ENCODE results near the gene ZNF598.

Gene ZNF598

DNA sequence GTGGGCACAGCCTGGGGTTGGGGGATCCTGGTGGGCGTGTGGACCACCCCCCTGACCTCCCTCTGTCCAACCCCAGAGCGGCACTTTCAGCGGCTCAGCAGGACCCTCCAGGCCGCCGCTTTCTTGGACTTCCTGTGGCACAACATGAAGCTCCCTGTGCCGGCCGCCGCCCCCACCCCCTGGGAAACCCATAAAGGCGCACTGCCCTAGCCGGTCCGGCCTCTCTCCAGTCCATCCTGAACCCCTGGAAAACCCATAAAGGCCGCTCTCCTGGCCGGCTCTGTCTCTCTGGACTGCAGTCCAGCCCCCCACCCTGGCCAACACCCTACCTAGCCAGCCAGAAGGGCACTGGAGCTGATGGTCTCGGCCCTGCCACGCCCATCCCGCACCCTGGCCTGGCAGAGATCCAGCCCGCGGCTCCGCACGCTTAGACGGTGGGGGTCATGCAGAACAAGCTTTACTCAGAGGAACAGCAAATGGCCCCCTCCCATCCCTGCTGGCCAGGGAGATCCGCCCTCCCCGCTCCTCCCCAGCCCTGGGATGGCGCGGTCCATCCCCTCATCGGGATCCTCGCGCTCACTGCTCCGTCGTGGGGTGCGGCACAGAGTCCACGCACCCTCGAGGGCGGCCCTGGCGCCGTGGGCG lies 31.0 kb downstream of the ZNF598 start:
- no peak overlapping the region for H3K4me3 ChIP-seq (ENCODE audit: insufficient read depth, low read length, poor library complexity, severe bottlenecking)
- no peaks in the 10 kb centered on the region for H4K20me1 ChIP-seq (ENCODE audit: low read depth, low read length)
- no peaks in the 10 kb centered on the region for H3K36me3 ChIP-seq (ENCODE audit: low read length)

GRCh38 chr16:1977875-1978268 lies 31.7 kb downstream of the ZNF598 start:
- Histone ChIP-seq H3F3A (ENCODE audit: insufficient read depth) (no peaks in the 10 kb centered on the region), H3K36me3 (ENCODE audit: low read length) (no peaks in the 10 kb centered on the region), H2AFZ (ENCODE audit: low read depth, low read length, severe bottlenecking) (no peak overlapping the region), H3K4me3 (ENCODE audit: insufficient read depth, low read length, poor library complexity, severe bottlenecking) (no peak overlapping the region), H3K79me2 (ENCODE audit: insufficient read depth, low read length) (peaks cover 10% of the 10 kb centered on the region), H3K4me2 (ENCODE audit: low read depth, low read length, poor library complexity, severe bottlenecking) (no peak overlapping the region), H3K27ac (ENCODE audit: low read depth, low read length) (no peak overlapping the region), H3K27me3 (ENCODE audit: low read length) (no peaks in the 10 kb centered on the region), H3K9me2 (replicated peaks; ENCODE audit: insufficient read depth, low read length) (no peaks in the 10 kb centered on the region), H4K20me1 (ENCODE audit: low read depth, low read length) (no peaks in the 10 kb centered on the region), H3K9me3 (ENCODE audit: insufficient read depth, low read length) (no peaks in the 10 kb centered on the region), H3K9ac (ENCODE audit: low read length) (no peak overlapping the region)
- TF ChIP-seq CTCF (IDR thresholded peaks at IDR 0.05; ENCODE audit: insufficient read depth, low read length, poor library complexity, severe bottlenecking) (no peak), EZH2phosphoT487 (conservative IDR thresholded peaks at IDR 0.05; ENCODE audit: low read length) (no peak)

More for the DNA sequence above, 31.0 kb downstream of the ZNF598 start:
- Histone ChIP-seq H3K9ac (ENCODE audit: low read length) (no peak overlapping the region), H3K79me2 (ENCODE audit: insufficient read depth, low read length) (peaks cover 5% of the 10 kb centered on the region), H3K9me2 (replicated peaks; ENCODE audit: insufficient read depth, low read length) (no peaks in the 10 kb centered on the region), H3F3A (ENCODE audit: insufficient read depth) (no peaks in the 10 kb centered on the region), H3K27ac (ENCODE audit: low read depth, low read length) (no peak overlapping the region), H3K9me3 (ENCODE audit: insufficient read depth, low read length) (no peaks in the 10 kb centered on the region), H3K4me2 (ENCODE audit: low read depth, low read length, poor library complexity, severe bottlenecking) (no peak overlapping the region), H2AFZ (ENCODE audit: low read depth, low read length, severe bottlenecking) (no peak overlapping the region), H3K27me3 (ENCODE audit: low read length) (no peaks in the 10 kb centered on the region)
- TF ChIP-seq CTCF (IDR thresholded peaks at IDR 0.05; ENCODE audit: insufficient read depth, low read length, poor library complexity, severe bottlenecking) (no peak), EZH2phosphoT487 (conservative IDR thresholded peaks at IDR 0.05; ENCODE audit: low read length) (no peak)

GRCh38 chr16:1976951-1977874 lies 32.4 kb downstream of the ZNF598 start:
- Histone ChIP-seq H3K27me3 (ENCODE audit: low read length) (no peaks in the 10 kb centered on the region), H3K4me3 (ENCODE audit: insufficient read depth, low read length, poor library complexity, severe bottlenecking) (no peak overlapping the region), H3F3A (ENCODE audit: insufficient read depth) (no peaks in the 10 kb centered on the region), H3K9ac (ENCODE audit: low read length) (no peak overlapping the region), H3K9me3 (ENCODE audit: insufficient read depth, low read length) (no peaks in the 10 kb centered on the region), H3K79me2 (ENCODE audit: insufficient read depth, low read length) (peaks cover 16% of the 10 kb centered on the region), H4K20me1 (ENCODE audit: low read depth, low read length) (no peaks in the 10 kb centered on the region; the same call in 1 of the 2 replicates), H3K36me3 (ENCODE audit: low read length) (no peaks in the 10 kb centered on the region), H2AFZ (ENCODE audit: low read depth, low read length, severe bottlenecking) (no peak overlapping the region), H3K9me2 (replicated peaks; ENCODE audit: insufficient read depth, low read length) (no peaks in the 10 kb centered on the region), H3K4me2 (ENCODE audit: low read depth, low read length, poor library complexity, severe bottlenecking) (no peak overlapping the region), H3K27ac (ENCODE audit: low read depth, low read length) (no peak overlapping the region)
- TF ChIP-seq CTCF (IDR thresholded peaks at IDR 0.05; ENCODE audit: insufficient read depth, low read length, poor library complexity, severe bottlenecking) (no peak), EZH2phosphoT487 (conservative IDR thresholded peaks at IDR 0.05; ENCODE audit: low read length) (no peak)

All from SU-DHL-6 (cell line).